ENCODE measurements around the gene CGB2. TPM values are rescaled to one million over a fixed set of nuclear protein-coding genes. Genes with fewer than 3 reads are reported as not detected.

CGB2 gene
- total RNA-seq, 1 donor from 2014 or later = 0.52 TPM

- Mint-ChIP-seq H3K4me1 (ENCODE audit: low read depth, unreplicated experiment) (peaks cover 16% of the 10 kb centered on the region), H3K36me3 (ENCODE audit: low read depth, unreplicated experiment) (peaks cover 22% of the 10 kb centered on the region), H3K9me3 (ENCODE audit: unreplicated experiment) (peaks cover 14% of the 10 kb centered on the region), H3K4me3 (ENCODE audit: unreplicated experiment) (peak overlapping the region; percentile 41), H3K27ac (ENCODE audit: unreplicated experiment) (peak overlapping the region; percentile 47), H3K27me3 (ENCODE audit: low read depth, unreplicated experiment) (peaks cover 8% of the 10 kb centered on the region)
- no peaks in the 10 kb centered on the region for H3K27me3 ChIP-seq (ENCODE audit: insufficient read depth, low read length)
- H3K4me2 ChIP-seq (ENCODE audit: low read length) = no peak overlapping the region
- DNase-seq (ENCODE audit: low read depth) (no peak), FAIRE-seq (no peak)
- no peak overlapping the region for H3K4me3 ChIP-seq (ENCODE audit: insufficient read depth, low read depth, low read length)
- peaks cover 8% of the 10 kb centered on the region for H3K9me3 ChIP-seq (ENCODE audit: insufficient read depth, low read depth, low read length)
- peaks cover 30% of the 10 kb centered on the region for H4K20me1 ChIP-seq (ENCODE audit: insufficient read depth, low read length)
- H2AFZ ChIP-seq (ENCODE audit: low read depth, low read length) = no peak overlapping the region
- no peak overlapping the region for H3K9ac ChIP-seq (ENCODE audit: low read length)
- H3K79me2 ChIP-seq (ENCODE audit: insufficient read depth, low read length) = no peaks in the 10 kb centered on the region
- TF ChIP-seq CTCF (IDR thresholded peaks at IDR 0.05; ENCODE audit: insufficient read depth, low read depth, low read length) (no peak), EZH2 (IDR thresholded peaks at IDR 0.05; ENCODE audit: insufficient read depth, low read length) (no peak)
- H3K27ac ChIP-seq (ENCODE audit: low read depth, low read length) = no peak overlapping the region
- H3K4me1 ChIP-seq (ENCODE audit: insufficient read depth, low read length) = peaks cover 21% of the 10 kb centered on the region
- no peaks in the 10 kb centered on the region for H3K36me3 ChIP-seq (ENCODE audit: insufficient read depth, low read length)
These were observed 35.9 kb downstream of the CGB2 start for GRCh38 chr19:49067554-49067953.

GRCh38 chr19:49069026-49069425 is 37.3 kb downstream of the CGB2 start:
- H3K9ac ChIP-seq (ENCODE audit: low read length) = no peak overlapping the region
- TF ChIP-seq CTCF (IDR thresholded peaks at IDR 0.05; ENCODE audit: insufficient read depth, low read depth, low read length) (no peak), EZH2 (IDR thresholded peaks at IDR 0.05; ENCODE audit: insufficient read depth, low read length) (no peak)
- FAIRE-seq (no peak), DNase-seq (ENCODE audit: low read depth) (no peak)
- H3K4me1 Mint-ChIP-seq (ENCODE audit: low read depth, unreplicated experiment) = peaks cover 11% of the 10 kb centered on the region
- no peak overlapping the region for H3K27ac Mint-ChIP-seq (ENCODE audit: unreplicated experiment)
- no peak overlapping the region for H3K27ac ChIP-seq (ENCODE audit: low read depth, low read length)
- no peak overlapping the region for H3K4me3 ChIP-seq (ENCODE audit: insufficient read depth, low read depth, low read length)
- H2AFZ ChIP-seq (ENCODE audit: low read depth, low read length) = no peak overlapping the region
- H3K4me2 ChIP-seq (ENCODE audit: low read length) = peak overlapping the region; percentile 8
- H3K36me3 Mint-ChIP-seq (ENCODE audit: low read depth, unreplicated experiment) = peaks cover 27% of the 10 kb centered on the region
- H3K4me3 Mint-ChIP-seq (ENCODE audit: unreplicated experiment) = no peak overlapping the region
- peaks cover 23% of the 10 kb centered on the region for H4K20me1 ChIP-seq (ENCODE audit: insufficient read depth, low read length)
- H3K79me2 ChIP-seq (ENCODE audit: insufficient read depth, low read length) = no peaks in the 10 kb centered on the region
- H3K9me3 Mint-ChIP-seq (ENCODE audit: unreplicated experiment) = peaks cover 22% of the 10 kb centered on the region
- no peaks in the 10 kb centered on the region for H3K36me3 ChIP-seq (ENCODE audit: insufficient read depth, low read length)
- H3K4me1 ChIP-seq (ENCODE audit: insufficient read depth, low read length) = peaks cover 18% of the 10 kb centered on the region
- H3K27me3 ChIP-seq (ENCODE audit: insufficient read depth, low read length) = peaks cover 2% of the 10 kb centered on the region
- H3K27me3 Mint-ChIP-seq (ENCODE audit: low read depth, unreplicated experiment) = peaks cover 17% of the 10 kb centered on the region
- peaks cover 8% of the 10 kb centered on the region for H3K9me3 ChIP-seq (ENCODE audit: insufficient read depth, low read depth, low read length)

GRCh38 chr19:49070416-49070815 is 38.7 kb downstream of the CGB2 start:
- H3K4me3 Mint-ChIP-seq (ENCODE audit: unreplicated experiment) = no peak overlapping the region
- peaks cover 10% of the 10 kb centered on the region for H3K4me1 Mint-ChIP-seq (ENCODE audit: low read depth, unreplicated experiment)
- peaks cover 17% of the 10 kb centered on the region for H4K20me1 ChIP-seq (ENCODE audit: insufficient read depth, low read length)
- no peak overlapping the region for H3K4me2 ChIP-seq (ENCODE audit: low read length)
- H3K36me3 ChIP-seq (ENCODE audit: insufficient read depth, low read length) = no peaks in the 10 kb centered on the region
- no peak overlapping the region for H3K9ac ChIP-seq (ENCODE audit: low read length)
- peaks cover 2% of the 10 kb centered on the region for H3K27me3 ChIP-seq (ENCODE audit: insufficient read depth, low read length)
- FAIRE-seq (no peak), DNase-seq (ENCODE audit: low read depth) (no peak)
- TF ChIP-seq EZH2 (IDR thresholded peaks at IDR 0.05; ENCODE audit: insufficient read depth, low read length) (no peak), CTCF (IDR thresholded peaks at IDR 0.05; ENCODE audit: insufficient read depth, low read depth, low read length) (no peak)
- H3K79me2 ChIP-seq (ENCODE audit: insufficient read depth, low read length) = no peaks in the 10 kb centered on the region
- H3K4me1 ChIP-seq (ENCODE audit: insufficient read depth, low read length) = peaks cover 11% of the 10 kb centered on the region
- H3K27ac ChIP-seq (ENCODE audit: low read depth, low read length) = no peak overlapping the region
- H3K4me3 ChIP-seq (ENCODE audit: insufficient read depth, low read depth, low read length) = no peak overlapping the region
- peaks cover 27% of the 10 kb centered on the region for H3K36me3 Mint-ChIP-seq (ENCODE audit: low read depth, unreplicated experiment)
- peak overlapping the region; percentile 63 for H3K27ac Mint-ChIP-seq (ENCODE audit: unreplicated experiment)
- no peak overlapping the region for H2AFZ ChIP-seq (ENCODE audit: low read depth, low read length)
- peaks cover 8% of the 10 kb centered on the region for H3K9me3 ChIP-seq (ENCODE audit: insufficient read depth, low read depth, low read length)
- peaks cover 17% of the 10 kb centered on the region for H3K27me3 Mint-ChIP-seq (ENCODE audit: low read depth, unreplicated experiment)
- H3K9me3 Mint-ChIP-seq (ENCODE audit: unreplicated experiment) = peaks cover 25% of the 10 kb centered on the region
